ENCODE measurements around the gene ARMH1. TPM values are rescaled to one million over a fixed set of nuclear protein-coding genes. Genes with fewer than 3 reads are reported as not detected.

ARMH1 gene
- not detected in 2 replicates for total RNA-seq

GRCh38 chr1:44674113-44675000, at the start of gene ARMH1, which contains the start of gene TMEM53:
Gene ARMH1 (plus strand): TSS chr1:44674714. CDS start chr1:44689698, 14,984 bp downstream.
Gene TMEM53 (minus strand): TSS chr1:44674481. CDS start chr1:44674391, 90 bp downstream.

GRCh38 chr1:44730741-44731512, 56.4 kb downstream of the ARMH1 start, which contains the start of gene RNU5D-1:
Gene RNU5D-1 (minus strand): TSS chr1:44731170.

GRCh38 chr1:44739307-44740178, 65.0 kb downstream of the ARMH1 start, which contains the start of gene KIF2C:
Gene KIF2C (plus strand): TSS chr1:44739837. CDS start chr1:44739933, 96 bp downstream.

Other genes with a start within 250 kb of the ARMH1 start
- 5.3 and 6.2 TPM in 2 replicates for gene TMEM53, start 233 bp upstream of the ARMH1 start, total RNA-seq
- gene RNU5D-1, start 56.5 kb downstream of the ARMH1 start, total RNA-seq, result not detected in 2 replicates
- gene KIF2C, start 65.1 kb downstream of the ARMH1 start, total RNA-seq, result 4.7 and 5.2 TPM in 2 replicates
- gene RPS8, start 100.8 kb downstream of the ARMH1 start, total RNA-seq, result 1,932 and 2,076 TPM in 2 replicates
- 0.09 TPM in 1 of 2 replicates, not detected in the other for gene BEST4, start 113.5 kb downstream of the ARMH1 start, total RNA-seq
- gene PLK3, start 125.7 kb downstream of the ARMH1 start, total RNA-seq, result 13.4 and 20.0 TPM in 2 replicates
- 0.26 and 2.2 TPM in 2 replicates for gene DYNLT4, start 132.6 kb downstream of the ARMH1 start, total RNA-seq
- 4.2 and 6.2 TPM in 2 replicates for gene BTBD19, start 133.8 kb downstream of the ARMH1 start, total RNA-seq
- gene PTCH2, start 168.5 kb downstream of the ARMH1 start, total RNA-seq, result 0.09 TPM in 1 of 2 replicates, not detected in the other

Measured in dermis lymphatic vessel endothelial cell (primary cell).